Muscle of back (tissue), 11 donors: ENCODE data around the gene FBXW7. TPM values are rescaled to one million over a fixed set of nuclear protein-coding genes. Genes with fewer than 3 reads are reported as not detected.

Experiments used
- DNase-seq, 3 donors: peaks; one replicate each; pipeline versions ENCODE4 v3.0.0 to v3.0.0-alpha.2; 2013
- polyA plus RNA-seq, 10 donors: library from polyadenylated mRNA; unstranded; fragments of 120-200 nt; gene quantifications; one replicate each; pipeline ENCODE4 v1.2.1, GENCODE V29; 2013; ENCODE audit not compliant: insufficient read length in 10 of 10

Gene FBXW7
- polyA plus RNA-seq, 10 donors = 19.8 to 38.0 (median 29.3) TPM

DNA sequence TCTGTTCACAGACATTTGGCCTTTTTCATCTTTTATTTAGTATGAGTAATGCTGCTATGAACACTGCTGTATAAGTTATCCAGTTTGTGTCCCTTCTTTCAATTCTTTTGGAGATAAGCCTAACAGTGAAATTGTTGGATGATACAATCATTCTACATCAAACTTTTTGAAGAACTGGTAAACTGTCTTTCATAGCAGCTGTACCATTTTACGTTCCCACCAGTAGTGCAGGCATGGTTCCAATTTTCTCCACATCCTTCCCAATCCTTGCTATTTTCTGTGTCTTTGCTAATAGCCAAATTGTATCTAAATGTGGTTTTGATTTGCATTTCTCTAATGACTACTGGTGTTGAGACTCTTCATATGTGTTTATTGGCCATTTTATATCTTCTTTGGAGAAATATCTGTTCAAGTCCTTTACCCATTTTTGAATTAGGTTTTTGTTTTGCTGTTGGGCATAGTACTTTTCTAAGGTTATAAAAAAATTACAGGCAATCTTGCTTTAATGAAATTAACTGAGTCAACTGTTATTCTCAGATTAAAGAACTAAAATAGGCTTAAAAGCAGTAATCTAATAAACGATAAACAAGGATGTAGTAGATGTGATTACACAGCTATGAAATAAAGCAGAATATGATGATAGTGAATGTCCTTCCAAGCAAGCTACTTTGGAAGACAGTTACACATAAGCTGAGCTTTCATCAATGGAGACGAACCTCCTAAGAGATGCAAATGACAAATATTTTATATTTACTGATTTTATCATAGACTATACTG is 57.2 kb downstream of the FBXW7 start:
- no peak for DNase-seq

- peak in 1 of 3 donors; percentile 10 for DNase-seq
These were observed 59.1 kb downstream of the FBXW7 start for GRCh38 chr4:152476796-152477195.

- DNase-seq = no peak
These were observed 64.6 kb downstream of the FBXW7 start for GRCh38 chr4:152471251-152471792.

- no peak for DNase-seq
These were observed 67.5 kb downstream of the FBXW7 start for GRCh38 chr4:152468408-152468807.

GRCh38 chr4:152467101-152467500 is 68.8 kb downstream of the FBXW7 start:
- no peak for DNase-seq

- no peak for DNase-seq
These were observed 71.7 kb downstream of the FBXW7 start for GRCh38 chr4:152464030-152464823.

GRCh38 chr4:152463562-152463961 is 72.3 kb downstream of the FBXW7 start:
- no peak for DNase-seq

DNA sequence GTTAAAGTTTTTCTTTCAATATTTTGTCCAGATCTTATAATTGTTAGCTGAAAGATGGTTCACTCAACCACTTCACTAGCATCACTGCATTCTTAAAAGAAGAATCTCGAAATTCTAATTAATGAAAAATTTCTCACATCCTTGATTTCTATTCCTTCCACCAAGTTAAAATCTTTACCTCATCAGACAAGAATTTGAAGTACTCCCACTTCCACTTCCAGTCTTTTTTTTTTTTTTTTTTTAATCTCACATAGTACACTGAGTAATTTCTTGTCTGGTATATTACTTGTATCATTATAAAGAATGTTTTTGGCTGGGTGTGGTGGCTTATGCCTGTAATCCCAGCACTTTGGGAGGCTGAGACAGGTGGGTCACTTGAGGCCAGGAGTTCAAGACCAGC is 73.2 kb downstream of the FBXW7 start:
- DNase-seq = peak in 1 of 3 donors; percentile 9

DNA sequence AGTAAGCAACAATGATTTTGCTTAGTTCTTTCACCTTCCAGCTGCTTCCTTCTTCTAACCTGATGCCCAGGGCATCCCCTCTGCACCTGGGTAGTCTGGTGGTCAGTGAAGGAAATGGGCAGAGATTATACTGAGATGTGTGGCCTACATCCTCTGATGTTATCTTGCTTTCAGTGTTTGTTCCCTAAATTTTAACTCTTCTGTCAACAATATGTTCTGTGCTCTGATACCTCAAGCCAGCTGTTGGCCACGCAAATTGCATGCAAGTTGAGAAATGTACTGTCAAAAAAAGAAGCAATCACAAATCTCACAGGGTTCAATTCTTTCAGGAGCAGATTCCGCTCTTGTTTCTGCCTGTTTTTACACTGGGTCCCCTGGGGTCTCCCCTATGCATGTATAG is 73.8 kb downstream of the FBXW7 start:
- no peak for DNase-seq

GRCh38 chr4:152460488-152460887 is 75.4 kb downstream of the FBXW7 start:
- peak in 2 of 3 donors; percentile 10 to 30 for DNase-seq

DNA sequence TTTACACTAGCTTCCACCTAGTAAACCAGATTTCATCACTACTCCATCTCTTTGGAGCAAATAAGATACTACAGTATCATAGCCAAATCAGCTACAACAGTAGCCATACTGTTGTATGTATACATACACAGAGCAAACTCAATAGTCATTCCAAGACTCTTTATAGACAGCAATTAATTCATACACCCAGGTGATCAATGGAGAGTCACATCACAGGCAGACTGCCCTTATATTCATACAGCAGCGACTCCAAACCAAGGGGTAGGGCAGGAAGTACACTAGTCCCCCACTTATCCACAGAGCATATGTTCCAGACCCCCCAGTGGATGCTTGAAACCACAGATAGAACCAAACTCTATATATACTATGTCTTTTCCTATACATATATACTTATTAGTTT is 76.6 kb downstream of the FBXW7 start:
- no peak for DNase-seq

- DNase-seq = no peak
These were observed 77.0 kb downstream of the FBXW7 start for GRCh38 chr4:152458801-152459302.

GRCh38 chr4:152456609-152457008 is 79.3 kb downstream of the FBXW7 start:
- DNase-seq = no peak

- no peak for DNase-seq
These were observed 80.6 kb downstream of the FBXW7 start for GRCh38 chr4:152455311-152455710.

GRCh38 chr4:152454398-152455011 is 81.4 kb downstream of the FBXW7 start:
- peak in 2 of 3 donors; percentile 3 to 15 for DNase-seq

DNA sequence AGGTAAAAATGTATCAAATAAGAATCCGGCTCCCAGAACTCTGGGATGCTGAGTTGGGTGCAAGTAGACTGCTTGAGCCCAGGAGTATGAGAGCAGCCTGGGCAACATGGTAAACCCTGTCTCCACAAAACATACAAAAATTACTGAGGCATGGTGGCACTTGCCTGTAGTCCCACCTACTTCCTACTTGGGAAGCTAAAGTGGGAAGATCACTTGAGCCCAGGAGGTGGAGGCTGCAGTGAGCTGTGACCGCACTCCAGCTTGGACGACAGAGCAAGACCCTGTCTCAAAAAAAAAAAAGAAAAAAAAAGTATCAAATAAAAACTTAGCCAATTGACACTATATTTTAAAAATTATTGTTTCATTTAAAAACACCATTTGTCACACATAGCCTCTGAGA is 84.4 kb downstream of the FBXW7 start:
- DNase-seq = no peak

- DNase-seq = no peak
These were observed 87.0 kb downstream of the FBXW7 start for GRCh38 chr4:152448854-152449253.

DNA sequence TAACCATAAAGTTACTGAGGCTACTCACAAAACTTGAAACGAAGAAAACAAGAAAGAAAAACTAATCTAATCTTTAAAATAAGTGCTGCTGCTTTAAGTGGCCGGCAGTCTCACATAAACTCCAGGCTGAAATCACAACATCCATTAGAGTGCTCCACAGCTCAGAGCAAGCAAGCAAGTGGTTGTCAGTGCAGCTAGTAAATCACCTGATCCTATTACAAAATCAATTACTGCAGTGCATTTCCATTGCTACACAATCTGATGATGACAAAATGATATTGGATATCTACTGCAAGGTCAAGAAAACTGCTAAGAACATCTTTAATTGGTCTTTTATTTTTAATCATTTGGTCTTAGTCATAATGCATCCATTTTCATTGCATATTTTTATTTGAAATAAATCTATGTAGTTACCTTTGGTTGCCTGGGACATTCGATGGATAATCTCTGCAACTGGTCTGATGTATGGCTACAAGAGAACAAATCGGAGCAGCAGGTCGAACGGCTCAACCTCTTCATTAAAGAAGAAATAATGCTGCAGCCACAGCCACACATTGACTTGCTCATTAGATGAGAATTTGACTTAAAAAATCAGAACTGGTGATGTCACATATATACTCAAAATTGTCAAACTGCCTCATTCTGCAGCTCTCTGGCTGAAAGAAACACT is 87.7 kb downstream of the FBXW7 start:
- DNase-seq = no peak

GRCh38 chr4:152443859-152444258 is 92.0 kb downstream of the FBXW7 start:
- DNase-seq = no peak

DNA sequence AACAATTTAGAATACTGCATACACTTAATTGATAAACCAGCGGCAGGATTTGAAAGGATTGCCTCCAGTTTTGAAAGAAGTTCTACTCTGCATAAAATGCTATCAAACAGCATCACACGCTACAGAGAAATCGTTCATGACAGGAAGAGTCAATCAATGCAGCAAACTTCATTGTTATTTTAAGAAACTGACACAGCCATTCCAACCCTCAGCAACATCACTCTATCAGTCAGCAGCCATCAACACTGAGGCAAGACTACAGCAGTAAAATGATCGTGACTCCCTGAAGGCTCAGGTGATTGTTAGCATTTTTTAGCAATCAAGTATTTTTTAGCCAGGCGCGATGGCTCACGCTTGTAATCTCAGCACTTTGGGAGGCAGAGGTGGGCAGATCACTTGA is 98.3 kb downstream of the FBXW7 start:
- DNase-seq = no peak

- no peak for DNase-seq
These were observed 99.5 kb downstream of the FBXW7 start for GRCh38 chr4:152436384-152436783.

DNA sequence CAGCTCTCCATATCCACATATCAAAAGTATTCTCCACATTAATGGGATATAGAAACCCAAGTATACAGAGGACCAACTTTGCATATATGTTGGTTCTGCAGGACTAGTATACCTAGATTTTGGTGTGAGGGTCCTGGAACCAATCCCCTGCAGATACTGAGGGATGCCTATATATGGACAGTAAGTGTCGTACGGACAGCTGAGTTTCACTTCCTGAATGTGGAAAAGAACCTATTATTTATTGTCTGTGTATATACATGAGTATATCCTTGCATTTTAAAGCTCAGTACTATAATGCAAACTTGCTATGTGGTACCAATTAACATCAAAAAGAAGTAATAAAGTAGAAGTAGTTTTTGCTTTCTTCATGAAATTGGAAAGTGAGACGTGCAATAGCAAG is 101.9 kb downstream of the FBXW7 start:
- no peak for DNase-seq
